Tibial nerve (tissue), 4 donors: ENCODE measurements around the gene MARS1.

ENCODE experiments used
- CTCF ChIP-seq, 5 experiments: fragments of 200-600 bp in 3 of 5; fragments of 450-650 bp in 2 of 5; sonication (generic) in 3 of 5; IDR thresholded peaks; one replicate each; pipeline ENCODE4 v1.5.1; 2016 to 2019; ENCODE audit warnings: antibody characterized with exemption in 5 of 5, mild to moderate bottlenecking in 3 of 5, moderate library complexity in 2 of 5
- EP300 ChIP-seq, 2 donors: sonication (generic); formaldehyde crosslinking; IDR thresholded peaks; one replicate each; pipeline ENCODE4 v1.6.1; 2017; ENCODE audit warnings: antibody characterized with exemption in 2 of 2, mild to moderate bottlenecking in 1 of 2
- POLR2A ChIP-seq, 2 donors: fragments of 450-650 bp; IDR thresholded peaks; one replicate each; pipeline ENCODE4 v1.6.1; 2017; ENCODE audit warnings: antibody characterized with exemption in 2 of 2, mild to moderate bottlenecking in 2 of 2, moderate library complexity in 2 of 2

DNA sequence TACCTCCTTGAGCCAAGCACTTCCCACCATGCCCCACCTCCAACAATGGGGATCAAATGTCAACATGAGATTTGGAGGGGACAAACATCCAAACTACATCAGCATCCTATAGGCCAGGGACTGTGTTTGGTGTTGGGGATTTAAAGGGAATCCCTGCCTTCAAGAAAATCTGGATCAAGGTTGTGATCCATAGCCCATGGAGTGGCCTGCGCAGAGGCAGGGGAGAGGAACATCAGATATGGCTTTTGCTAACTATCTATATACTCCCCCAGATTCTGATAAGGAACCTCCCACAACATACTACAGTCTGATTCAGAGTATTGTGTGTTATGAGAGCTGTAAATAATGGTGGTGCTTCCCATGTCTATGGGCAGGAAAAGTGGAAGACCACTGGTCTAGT lies 67.0 kb downstream of the MARS1 start:
- TF ChIP-seq POLR2A (IDR thresholded peaks at IDR 0.05) (no peak), CTCF (IDR thresholded peaks at IDR 0.05) (no peak), EP300 (IDR thresholded peaks at IDR 0.05) (no peak)
